Panc1 (cell line): ENCODE measurements around the gene PER3.

Experiments
- TCF7L2 ChIP-seq: IDR thresholded peaks from 2 replicates; pipeline ENCODE4 v1.6.1; 2011; ENCODE audit warnings: mild to moderate bottlenecking, low read depth, low read length, inconsistent platforms
- TF ChIP-seq, protein P1 (sequence below): fragments of 450-650 bp; IDR thresholded peaks from 2 replicates; pipeline ENCODE4 v1.5.1; 2017; ENCODE audit warnings: mild to moderate bottlenecking

DNA sequence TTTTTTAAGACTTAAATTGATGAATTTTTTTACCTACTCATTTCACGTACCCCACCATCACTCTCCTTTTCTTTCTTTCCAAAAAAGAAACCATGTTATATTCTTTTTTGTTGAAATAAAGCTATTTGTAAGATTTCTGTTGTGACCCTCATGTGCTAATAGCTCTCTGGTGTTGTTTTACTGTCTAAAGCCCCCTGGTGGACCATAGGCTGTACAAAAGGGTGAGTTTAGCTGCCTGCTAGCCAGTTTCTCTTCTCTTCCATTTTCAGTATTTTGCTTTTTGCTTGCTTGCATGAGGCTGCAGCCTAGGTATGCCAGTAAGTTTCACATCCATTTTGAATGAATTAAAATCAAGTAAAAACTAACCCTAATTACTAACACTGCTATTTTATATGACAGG, 28.6 kb upstream of the PER3 start:
- TF ChIP-seq, protein P1, sequence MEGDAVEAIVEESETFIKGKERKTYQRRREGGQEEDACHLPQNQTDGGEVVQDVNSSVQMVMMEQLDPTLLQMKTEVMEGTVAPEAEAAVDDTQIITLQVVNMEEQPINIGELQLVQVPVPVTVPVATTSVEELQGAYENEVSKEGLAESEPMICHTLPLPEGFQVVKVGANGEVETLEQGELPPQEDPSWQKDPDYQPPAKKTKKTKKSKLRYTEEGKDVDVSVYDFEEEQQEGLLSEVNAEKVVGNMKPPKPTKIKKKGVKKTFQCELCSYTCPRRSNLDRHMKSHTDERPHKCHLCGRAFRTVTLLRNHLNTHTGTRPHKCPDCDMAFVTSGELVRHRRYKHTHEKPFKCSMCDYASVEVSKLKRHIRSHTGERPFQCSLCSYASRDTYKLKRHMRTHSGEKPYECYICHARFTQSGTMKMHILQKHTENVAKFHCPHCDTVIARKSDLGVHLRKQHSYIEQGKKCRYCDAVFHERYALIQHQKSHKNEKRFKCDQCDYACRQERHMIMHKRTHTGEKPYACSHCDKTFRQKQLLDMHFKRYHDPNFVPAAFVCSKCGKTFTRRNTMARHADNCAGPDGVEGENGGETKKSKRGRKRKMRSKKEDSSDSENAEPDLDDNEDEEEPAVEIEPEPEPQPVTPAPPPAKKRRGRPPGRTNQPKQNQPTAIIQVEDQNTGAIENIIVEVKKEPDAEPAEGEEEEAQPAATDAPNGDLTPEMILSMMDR = peak; percentile 45
- TF ChIP-seq TCF7L2 = no peak
